ENCODE data around the gene EFEMP1.

DNA sequence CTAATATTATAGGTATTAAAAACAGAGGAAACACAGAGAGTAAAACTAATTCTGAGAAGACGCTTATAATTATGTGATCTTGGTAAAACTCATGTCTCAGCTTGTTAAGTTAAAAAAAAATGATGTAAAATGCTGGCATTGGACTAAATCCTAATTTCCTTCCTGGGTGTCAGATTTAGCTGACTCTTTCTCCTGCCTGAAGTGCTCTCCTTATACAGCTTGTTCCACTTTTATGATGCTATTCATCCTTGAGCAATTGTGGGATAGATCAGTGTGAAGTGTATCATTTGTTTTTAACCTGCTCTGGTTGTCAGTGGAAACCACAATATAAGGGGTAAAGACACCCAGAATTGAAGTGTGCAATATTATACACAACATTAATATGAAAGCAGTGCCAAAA is 84.9 kb downstream of the EFEMP1 start:
- TF ChIP-seq EZH2 (IDR thresholded peaks at IDR 0.05) (no peak), POLR2AphosphoS5 (IDR thresholded peaks at IDR 0.05; ENCODE audit: borderline replicate concordance, low read depth, low read length) (no peak), FOXP2 (optimal IDR thresholded peaks at IDR 0.05; ENCODE audit: control extremely low read depth, extremely low read length, insufficient read depth) (no peak)
